Endothelial cell of umbilical vein (primary cell): Measurements from ENCODE around the gene EPHB6. TPM values are rescaled to one million over a fixed set of nuclear protein-coding genes. Genes with fewer than 3 reads are reported as not detected.

ENCODE experiments used
- BruUV-seq: library from RNA; stranded (reverse); fragments of 400-500 nt; replicated peaks from 2 replicates; lab custom pipeline; 2021; lab: Mats Ljungman, UMichigan
- CTCF ChIA-PET: fragments of 300-600, 350-600 bp; sonication (Branson Sonifier 250); formaldehyde crosslinking; loops from one replicate; lab custom pipeline; 2021; ENCODE audit warnings: antibody characterized with exemption, inconsistent platforms; lab: Charles Lee
- POLR2A ChIA-PET: fragments of 300-600, 350-600 bp; sonication (Branson Sonifier 250); formaldehyde crosslinking; loops from one replicate; lab custom pipeline; 2021; ENCODE audit warnings: antibody characterized with exemption, inconsistent platforms; lab: Charles Lee
- DNase-seq: peaks from one replicate; pipeline ENCODE4 v3.0.0-alpha.2; 2011; ENCODE audit warnings: low read depth, low spot score
- FAIRE-seq: peaks from 2 replicates; lab custom pipeline; 2011; peaks lifted over from hg19 to GRCh38; lab: Jason Lieb, UNC
- H2AFZ ChIP-seq: 2 replicates; pipeline ENCODE4 v1.6.0; 2012; ENCODE audit warnings: low read depth, low read length, control low read depth, inconsistent platforms
- H3K27ac ChIP-seq: 2 replicates; pipeline ENCODE4 v1.5.1; 2011; ENCODE audit warnings: low read depth, mild to moderate bottlenecking, control low read depth, low read length, moderate library complexity; ENCODE audit not compliant: insufficient read depth
- H3K27me3 ChIP-seq, 2 experiments: 2 replicates each; pipeline versions ENCODE4 v1.6.0 to v1.6.1; 2011; ENCODE audit warnings: low read length in 2 of 2, mixed read lengths in 1 of 2; ENCODE audit not compliant: control insufficient read depth in 2 of 2, insufficient read depth in 2 of 2
- H3K36me3 ChIP-seq, 2 experiments: 2 replicates in 1 of 2; 3 replicates in 1 of 2; pipeline ENCODE4 v1.5.1; 2011; ENCODE audit warnings: low read length in 2 of 2, mild to moderate bottlenecking in 1 of 2, moderate library complexity in 1 of 2; ENCODE audit not compliant: control insufficient read depth in 2 of 2, insufficient read depth in 2 of 2; ENCODE audit errors: extremely low read depth in 1 of 2
- H3K4me1 ChIP-seq: 3 replicates; pipeline ENCODE4 v1.5.1; 2011; ENCODE audit warnings: mild to moderate bottlenecking, low read length; ENCODE audit not compliant: control insufficient read depth, insufficient read depth; ENCODE audit errors: extremely low read depth
- H3K4me2 ChIP-seq: 2 replicates; pipeline ENCODE4 v1.6.1; 2011; ENCODE audit warnings: low read length, control low read depth, mixed read lengths; ENCODE audit not compliant: insufficient read depth
- H3K4me3 ChIP-seq, 3 experiments: fragments of 200-600 bp in 1 of 3; sonication (generic), shearing (Covaris generic) in 1 of 3; replicated peaks in 1 of 3; 2 replicates each; pipeline ENCODE4 v1.5.1; 2011 to 2016; ENCODE audit warnings: control low read depth in 3 of 3, low read length in 3 of 3, mild to moderate bottlenecking in 2 of 3, inconsistent platforms in 1 of 3, low read depth in 1 of 3, moderate library complexity in 1 of 3; ENCODE audit not compliant: insufficient read depth in 1 of 3
- H3K79me2 ChIP-seq: 2 replicates; pipeline ENCODE4 v1.6.0; 2012; ENCODE audit warnings: low read length, inconsistent platforms; ENCODE audit not compliant: control insufficient read depth, insufficient read depth
- H3K9ac ChIP-seq: replicated peaks from 2 replicates; pipeline ENCODE3; 2011; ENCODE audit warnings: low read length, control low read depth; ENCODE audit not compliant: insufficient read depth; ENCODE audit errors: extremely low read depth
- H3K9me1 ChIP-seq: replicated peaks from 3 replicates; pipeline ENCODE4 v1.6.0; 2011; ENCODE audit warnings: mild to moderate bottlenecking, low read length; ENCODE audit not compliant: control insufficient read depth, insufficient read depth; ENCODE audit errors: extremely low read depth
- H3K9me3 ChIP-seq: replicated peaks from 2 replicates; pipeline ENCODE4 v1.5.1; 2012; ENCODE audit warnings: low read length, inconsistent platforms; ENCODE audit not compliant: control insufficient read depth, insufficient read depth
- H4K20me1 ChIP-seq: replicated peaks from 2 replicates; pipeline ENCODE3; 2011; ENCODE audit warnings: mild to moderate bottlenecking, low read length; ENCODE audit not compliant: control insufficient read depth, insufficient read depth; ENCODE audit errors: extremely low read depth
- CTCF ChIP-seq, 2 donors: IDR thresholded peaks; 1 replicate in 1 of 2; 2 replicates in 1 of 2; pipeline ENCODE4 v1.5.1; 2011; ENCODE audit warnings: low read length in 2 of 2, mild to moderate bottlenecking in 2 of 2, moderate library complexity in 2 of 2, control low read depth in 1 of 2, inconsistent platforms in 1 of 2, low read depth in 1 of 2; ENCODE audit not compliant: insufficient read depth in 1 of 2; ENCODE audit errors: extremely low read depth in 1 of 2
- FOS ChIP-seq: IDR thresholded peaks from 2 replicates; pipeline ENCODE4 v1.6.1; 2011; ENCODE audit warnings: mild to moderate bottlenecking, low read length, moderate library complexity, borderline replicate concordance; ENCODE audit not compliant: insufficient read depth
- GATA2 ChIP-seq: IDR thresholded peaks from 2 replicates; pipeline ENCODE4 v1.7.0; 2011; ENCODE audit warnings: low read depth, mild to moderate bottlenecking, moderate library complexity, mixed read lengths, low read length; ENCODE audit not compliant: insufficient read length, insufficient read depth
- JUN ChIP-seq: IDR thresholded peaks from 2 replicates; pipeline ENCODE4 v1.6.1; 2011; ENCODE audit warnings: borderline replicate concordance, low read depth; ENCODE audit not compliant: insufficient read length, insufficient read depth
- MYC ChIP-seq: IDR thresholded peaks from one replicate; pipeline ENCODE4 v1.6.1; 2011; ENCODE audit warnings: mild to moderate bottlenecking, low read depth, low read length
- POLR2A ChIP-seq: IDR thresholded peaks from 2 replicates; pipeline ENCODE4 v1.6.1; 2012; ENCODE audit warnings: low read depth, mild to moderate bottlenecking, control low read depth, low read length
- POLR2AphosphoS5 ChIP-seq: IDR thresholded peaks from 2 replicates; pipeline ENCODE4 v1.6.1; 2012; ENCODE audit warnings: low read depth, mild to moderate bottlenecking, control low read depth, low read length, moderate library complexity; ENCODE audit not compliant: insufficient read depth
- dilution Hi-C: fragments of 300-500 bp; cut with MboI; formaldehyde crosslinking; loops from one replicate; pipeline ENCODE4 v1.15.0; 2019; ENCODE audit warnings: low sequenced_read_pairs; ENCODE audit not compliant: extremely low pct_ligation_motif_present
- intact Hi-C: fragments of 100-400 bp; cut with micrococcal nuclease; formaldehyde crosslinking; loops from one replicate; pipeline ENCODE4 v1.10.0; 2022
- polyA plus RNA-seq, 4 experiments: library from polyadenylated mRNA; depleted of rRNA in 3 of 4; stranded (reverse) in 3 of 4; unstranded in 1 of 4; fragments of >200 nt; gene quantifications; 2 replicates each; pipeline versions ENCODE4 v1.2.1 to v1.2.3, GENCODE V29; 2011 to 2012; ENCODE audit warnings: missing spikeins in 1 of 4
- total RNA-seq: library from RNA; stranded (reverse); gene quantifications from 2 replicates; pipeline ENCODE4 v1.2.3, GENCODE V29; 2021

EPHB6 gene
- total and polyA plus RNA-seq, 2 donors (not counting 3 experiments of a cell fraction or from before 2014, with no cell fraction given): 0.86 to 2.9 TPM

- Histone ChIP-seq H3K9me3 (no peaks in the 10 kb centered on the region), H3K9me1 (no peaks in the 10 kb centered on the region), H2AFZ (no peak overlapping the region), H3K4me2 (no peak overlapping the region), H3K36me3 (no peaks in the 10 kb centered on the region), H4K20me1 (no peaks in the 10 kb centered on the region), H3K4me3 (no peak overlapping the region), H3K79me2 (no peaks in the 10 kb centered on the region), H3K9ac (no peak overlapping the region), H3K27ac (no peak overlapping the region), H3K27me3 (no peaks in the 10 kb centered on the region), H3K4me1 (no peaks in the 10 kb centered on the region)
- CTCF ChIA-PET: interaction anchor here (1.4 kb wide), 1 partner anchor 32 kb away, joined by 4 read pairs; no protein-coding TSS in a partner anchor
- TF ChIP-seq FOS (no peak), GATA2 (no peak), CTCF (IDR thresholded peaks at IDR 0.05; ENCODE audit: extremely low read depth in 1 of 2, insufficient read depth in 1 of 2, low read depth in 1 of 2, low read length in 2 of 2) (no peak), MYC (no peak), POLR2A (no peak), JUN (no peak), POLR2AphosphoS5 (no peak)
- dilution Hi-C loops (no loop called here), intact Hi-C loops (no loop called here)
- BruUV-seq: no TSS peak
- FAIRE-seq (no peak), DNase-seq (no peak)
- POLR2A ChIA-PET: no interaction called here
Measured at GRCh38 chr7:142913051-142913450, 58.2 kb downstream of the EPHB6 start.
